ENCODE measurements around the gene CEMP1. TPM values are rescaled to one million over a fixed set of nuclear protein-coding genes. Genes with fewer than 3 reads are reported as not detected.

CEMP1 gene
- total RNA-seq, 4 donors from 2014 or later, result 3.6 to 7.8 (median 3.6) TPM

DNA sequence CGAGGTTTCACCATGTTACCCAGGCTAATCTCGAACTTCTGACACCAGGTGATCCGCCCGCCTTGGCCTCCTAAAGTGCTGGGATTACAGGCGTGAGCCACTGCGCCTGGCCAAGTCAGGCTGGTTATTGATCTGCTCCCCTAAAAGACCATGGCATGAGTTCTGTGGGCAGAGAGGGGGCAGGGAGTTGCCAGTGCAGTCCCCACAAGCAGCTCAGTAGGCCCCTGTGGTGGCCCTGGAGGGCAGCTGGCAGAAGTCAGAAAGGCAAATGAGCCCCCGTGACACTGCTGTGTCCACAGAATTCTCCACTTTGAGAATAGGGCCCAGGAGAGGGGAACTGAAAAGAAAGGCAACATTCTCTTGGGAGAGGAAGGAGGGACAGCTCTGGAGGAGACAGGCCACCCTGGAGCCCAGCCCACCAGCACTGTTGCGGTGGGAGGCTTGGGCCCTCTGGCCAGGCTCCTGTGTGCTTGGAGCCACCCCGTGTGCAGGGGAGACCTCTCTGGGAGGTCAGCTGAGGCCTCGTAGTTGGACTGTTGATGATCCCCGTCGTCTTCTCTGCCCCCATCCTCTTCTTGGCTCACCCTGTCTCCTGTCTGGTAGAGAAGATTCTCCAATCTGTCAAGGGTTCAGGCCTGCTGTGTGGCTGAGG, 13.1 kb downstream of the CEMP1 start:
- peak overlapping the region in 1 of 3 donors; percentile 23 for H3K27ac ChIP-seq

GRCh38 chr16:2516391-2517240, 14.6 kb downstream of the CEMP1 start:
- Histone ChIP-seq H3K36me3 (no peaks in the 10 kb centered on the region), H3K27me3 (no peaks in the 10 kb centered on the region), H3K9me3 (no peaks in the 10 kb centered on the region), H3K4me3 (replicated peaks in 1 of 3) (no peak overlapping the region), H3K4me1 (peaks cover 41 to 68% of the 10 kb centered on the region in 2 donors), H3K27ac (peak overlapping the region in 2 of 3 donors; percentile 24 to 28)
- WGBS, 2 donors, result 66 to 70% methylated on average over 11 of the region's 11 CpGs
- TF ChIP-seq, protein P1, sequence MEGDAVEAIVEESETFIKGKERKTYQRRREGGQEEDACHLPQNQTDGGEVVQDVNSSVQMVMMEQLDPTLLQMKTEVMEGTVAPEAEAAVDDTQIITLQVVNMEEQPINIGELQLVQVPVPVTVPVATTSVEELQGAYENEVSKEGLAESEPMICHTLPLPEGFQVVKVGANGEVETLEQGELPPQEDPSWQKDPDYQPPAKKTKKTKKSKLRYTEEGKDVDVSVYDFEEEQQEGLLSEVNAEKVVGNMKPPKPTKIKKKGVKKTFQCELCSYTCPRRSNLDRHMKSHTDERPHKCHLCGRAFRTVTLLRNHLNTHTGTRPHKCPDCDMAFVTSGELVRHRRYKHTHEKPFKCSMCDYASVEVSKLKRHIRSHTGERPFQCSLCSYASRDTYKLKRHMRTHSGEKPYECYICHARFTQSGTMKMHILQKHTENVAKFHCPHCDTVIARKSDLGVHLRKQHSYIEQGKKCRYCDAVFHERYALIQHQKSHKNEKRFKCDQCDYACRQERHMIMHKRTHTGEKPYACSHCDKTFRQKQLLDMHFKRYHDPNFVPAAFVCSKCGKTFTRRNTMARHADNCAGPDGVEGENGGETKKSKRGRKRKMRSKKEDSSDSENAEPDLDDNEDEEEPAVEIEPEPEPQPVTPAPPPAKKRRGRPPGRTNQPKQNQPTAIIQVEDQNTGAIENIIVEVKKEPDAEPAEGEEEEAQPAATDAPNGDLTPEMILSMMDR (IDR thresholded peaks at IDR 0.05), result no peak
- no peak for TF ChIP-seq POLR2A (IDR thresholded peaks at IDR 0.05)
- DNase-seq, result peak in 1 of 2 donors; percentile 4
- intact Hi-C loops (cut with DNase I), result no loop called here

More for the DNA sequence above, 13.1 kb downstream of the CEMP1 start:
- DNase-seq, result peak in 1 of 2 donors; percentile 1
- TF ChIP-seq POLR2A (IDR thresholded peaks at IDR 0.05), result no peak
- TF ChIP-seq, protein P1 (IDR thresholded peaks at IDR 0.05), result no peak
- intact Hi-C loops (cut with DNase I), result no loop called here
- Histone ChIP-seq H3K4me1 (peaks cover 38 to 60% of the 10 kb centered on the region in 2 donors), H3K36me3 (no peaks in the 10 kb centered on the region), H3K27me3 (no peaks in the 10 kb centered on the region), H3K9me3 (no peaks in the 10 kb centered on the region), H3K4me3 (replicated peaks in 1 of 3) (no peak overlapping the region)
- 86 to 90% methylated on average over 12 of the region's 12 CpGs for WGBS, 2 donors

- Histone ChIP-seq H3K27me3 (no peaks in the 10 kb centered on the region), H3K9me3 (no peaks in the 10 kb centered on the region), H3K27ac (peak overlapping the region; percentile 95 to 98 (median 97)), H3K36me3 (no peaks in the 10 kb centered on the region), H3K4me3 (replicated peaks in 1 of 3) (peak overlapping the region; percentile 93 to 99 (median 96)), H3K4me1 (peaks cover 33 to 60% of the 10 kb centered on the region in 2 donors)
- DNase-seq, result peak in 1 of 2 donors; percentile 37
- intact Hi-C loops (cut with DNase I), result no loop called here
- TF ChIP-seq, protein P1 (IDR thresholded peaks at IDR 0.05), result no peak
- TF ChIP-seq POLR2A (IDR thresholded peaks at IDR 0.05), result no peak
- 39 to 45% methylated on average over 9 to 11 of the region's 14 CpGs for WGBS, 2 donors
Observed at GRCh38 chr16:2515180-2515851, 15.9 kb downstream of the CEMP1 start.

GRCh38 chr16:2514333-2515179, 16.7 kb downstream of the CEMP1 start:
- no peaks in the 10 kb centered on the region for H3K27me3 ChIP-seq
- peak; percentile 64 to 69 for DNase-seq
- no peaks in the 10 kb centered on the region for H3K36me3 ChIP-seq
- 0 to 2% methylated on average over 12 to 13 of the region's 63 CpGs for WGBS, 2 donors
- peaks cover 29 to 56% of the 10 kb centered on the region in 2 donors for H3K4me1 ChIP-seq
- H3K27ac ChIP-seq, result peak overlapping the region; percentile 95 to 98 (median 97)
- TF ChIP-seq, protein P1 (IDR thresholded peaks at IDR 0.05), result no peak
- peak in 1 of 2 donors; percentile 12 for TF ChIP-seq POLR2A (IDR thresholded peaks at IDR 0.05)
- H3K4me3 ChIP-seq (replicated peaks in 1 of 3), result peak overlapping the region; percentile 93 to 99 (median 96)
- intact Hi-C loops (cut with DNase I), result no loop called here
- H3K9me3 ChIP-seq, result no peaks in the 10 kb centered on the region

Data from thyroid gland (tissue), 4 donors.